SK-N-MC (cell line): ENCODE data around the gene KRTAP10-7.
"Not testable (repeated sequence)": the region's sequence is repeated elsewhere in the genome, so short reads cannot be mapped to it uniquely, and the experiment has no call there.

Experiments used
- DNase-seq: peaks from one replicate; pipeline ENCODE4 v3.0.0-alpha.2; 2011; ENCODE audit warnings: low read depth, low spot score
- H3K27ac ChIP-seq: fragments of 200-600 bp; sonication (generic); 2 replicates; pipeline ENCODE4 v1.5.1; 2016; ENCODE audit warnings: mixed run types
- H3K36me3 ChIP-seq: fragments of 200-600 bp; sonication (generic); 2 replicates; pipeline ENCODE4 v1.6.1; 2017; ENCODE audit warnings: antibody characterized with exemption, low read length, mixed read lengths; ENCODE audit not compliant: insufficient read depth
- H3K4me3 ChIP-seq: fragments of 200-600 bp; sonication (generic); 2 replicates; pipeline ENCODE4 v1.5.1; 2016
- H3K9ac ChIP-seq: fragments of 200-600 bp; sonication (generic); 2 replicates; pipeline ENCODE4 v1.8.0; 2017; ENCODE audit warnings: mixed run types, mixed read lengths; ENCODE audit not compliant: insufficient read length
- H3K9me3 ChIP-seq: fragments of 200-600 bp; sonication (generic); 2 replicates; pipeline ENCODE4 v1.6.1; 2017; ENCODE audit warnings: low read depth, mild to moderate bottlenecking, antibody characterized with exemption, low read length, moderate library complexity, mixed read lengths
- EZH2 ChIP-seq: fragments of 200-600 bp; sonication (generic); IDR thresholded peaks from one replicate; pipeline ENCODE4 v1.6.1; 2017; ENCODE audit warnings: antibody characterized with exemption
- FOXP2 ChIP-seq: optimal IDR thresholded peaks from 2 replicates; pipeline ENCODE3; 2011; ENCODE audit warnings: mild to moderate bottlenecking, moderate library complexity; ENCODE audit not compliant: insufficient read depth; ENCODE audit errors: extremely low read length, control extremely low read depth
- POLR2AphosphoS5 ChIP-seq: IDR thresholded peaks from 2 replicates; pipeline ENCODE4 v1.6.1; 2012; ENCODE audit warnings: mild to moderate bottlenecking, low read depth, low read length, borderline replicate concordance

The KRTAP10-7 gene

DNA sequence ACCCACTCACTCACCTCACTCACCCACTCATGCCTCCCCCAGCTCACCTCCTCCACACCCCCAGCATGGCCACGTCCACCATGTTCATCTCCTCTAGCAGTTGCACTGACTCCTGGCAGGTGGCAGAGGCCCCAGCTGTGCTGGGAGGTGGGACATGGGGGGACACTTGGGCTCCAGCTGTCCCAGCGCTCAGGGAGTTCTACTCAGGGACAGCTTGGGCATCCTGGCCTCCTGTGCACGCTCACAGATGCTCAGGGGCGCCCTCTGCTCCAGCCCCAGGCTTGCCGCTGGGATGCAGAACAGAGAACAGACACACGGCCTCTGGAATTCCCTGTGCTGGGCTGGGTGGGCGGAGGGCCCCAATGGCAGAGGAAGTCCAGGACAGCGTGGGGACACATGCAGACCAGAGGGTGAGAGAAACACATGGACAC is 16.7 kb downstream of the KRTAP10-7 start:
- H3K9me3 ChIP-seq = peaks cover 5% of the 10 kb centered on the region; the same call in 1 of the 2 replicates
- H3K36me3 ChIP-seq = peaks cover 8% of the 10 kb centered on the region; the same call in 1 of the 2 replicates
- H3K27ac ChIP-seq = no peak overlapping the region
- no peak overlapping the region for H3K4me3 ChIP-seq
- DNase-seq = no peak
- TF ChIP-seq FOXP2 (no peak), EZH2 (no peak), POLR2AphosphoS5 (no peak)
- no peak overlapping the region for H3K9ac ChIP-seq

DNA sequence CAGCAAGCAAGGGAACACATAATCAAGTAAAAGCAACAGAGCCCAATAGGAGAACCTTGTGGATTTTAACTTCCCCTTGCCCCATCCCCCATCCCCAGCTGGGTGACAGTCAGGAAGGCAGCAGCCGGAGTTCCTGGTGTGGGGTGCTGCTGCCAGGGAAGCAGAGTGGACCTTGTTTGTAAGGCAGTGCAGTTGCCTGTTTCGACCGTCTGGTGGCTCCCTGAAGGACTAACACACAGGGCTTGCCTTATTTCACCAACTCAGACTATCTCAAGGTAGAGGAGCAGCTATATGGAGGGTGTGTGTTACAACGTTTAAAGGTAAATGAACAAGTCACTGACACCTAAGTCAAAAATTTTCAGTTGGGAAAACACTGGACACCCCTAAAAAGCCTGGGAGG is 18.1 kb downstream of the KRTAP10-7 start:
- Histone ChIP-seq H3K36me3 (0 out of 2 replicates have a peak, but pooled peaks cover 8% of the 10 kb centered on the region), H3K9ac (no peak overlapping the region), H3K4me3 (no peak overlapping the region), H3K27ac (no peak overlapping the region), H3K9me3 (peaks cover 12% of the 10 kb centered on the region)
- no peak for DNase-seq
- TF ChIP-seq POLR2AphosphoS5 = no peak
- no peak for TF ChIP-seq EZH2
- TF ChIP-seq FOXP2 = no peak

DNA sequence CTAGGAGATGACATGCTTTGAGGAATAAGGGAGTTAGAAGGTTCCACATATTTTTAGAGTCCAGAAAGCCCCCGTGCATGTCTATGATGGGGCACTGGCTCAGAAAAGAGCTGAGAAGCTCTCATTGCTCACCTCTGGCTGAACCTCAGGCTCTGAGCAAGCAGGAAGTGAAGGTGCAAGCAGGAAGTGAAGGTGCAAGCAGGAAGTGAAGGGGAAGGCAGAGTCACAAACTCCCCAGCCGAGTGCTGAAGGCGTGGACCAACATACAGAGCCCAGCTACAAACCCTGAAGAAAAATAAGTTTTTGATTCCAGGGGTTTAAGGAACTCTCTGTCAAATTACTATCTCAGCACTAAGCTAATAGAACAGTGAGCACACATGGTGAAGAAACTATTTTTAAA is 18.5 kb downstream of the KRTAP10-7 start:
- 0 out of 2 replicates have a peak, but pooled peaks cover 8% of the 10 kb centered on the region for H3K36me3 ChIP-seq
- H3K9ac ChIP-seq = no peak overlapping the region
- H3K9me3 ChIP-seq = peaks cover 12% of the 10 kb centered on the region
- no peak for TF ChIP-seq EZH2
- no peak overlapping the region for H3K27ac ChIP-seq
- H3K4me3 ChIP-seq = no peak overlapping the region
- DNase-seq = no peak

DNA sequence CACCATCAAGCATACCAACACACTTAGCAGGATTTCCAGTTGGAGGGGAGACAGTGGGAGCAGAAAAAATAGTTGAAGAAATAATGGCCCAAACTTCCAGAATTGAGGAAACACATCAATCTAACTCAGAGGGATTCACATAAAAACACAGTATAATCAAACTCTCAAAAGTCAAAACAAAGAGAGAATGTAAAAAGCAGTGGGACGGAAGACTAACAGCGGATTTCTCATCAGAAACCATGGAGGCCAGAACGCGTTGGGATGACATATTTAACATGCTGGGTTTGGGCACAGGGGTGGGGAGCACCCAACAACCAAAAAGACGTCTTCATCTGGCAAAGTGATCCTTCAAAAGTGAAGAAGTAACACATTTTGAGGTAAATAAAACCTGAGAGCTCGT is 19.5 kb downstream of the KRTAP10-7 start:
- Histone ChIP-seq H3K27ac (no peak overlapping the region), H3K9ac (no peak overlapping the region), H3K36me3 (0 out of 2 replicates have a peak, but pooled peaks cover 8% of the 10 kb centered on the region), H3K4me3 (no peak overlapping the region), H3K9me3 (peaks cover 13% of the 10 kb centered on the region)
- DNase-seq = no peak
- TF ChIP-seq FOXP2 (no peak), POLR2AphosphoS5 (no peak)

DNA sequence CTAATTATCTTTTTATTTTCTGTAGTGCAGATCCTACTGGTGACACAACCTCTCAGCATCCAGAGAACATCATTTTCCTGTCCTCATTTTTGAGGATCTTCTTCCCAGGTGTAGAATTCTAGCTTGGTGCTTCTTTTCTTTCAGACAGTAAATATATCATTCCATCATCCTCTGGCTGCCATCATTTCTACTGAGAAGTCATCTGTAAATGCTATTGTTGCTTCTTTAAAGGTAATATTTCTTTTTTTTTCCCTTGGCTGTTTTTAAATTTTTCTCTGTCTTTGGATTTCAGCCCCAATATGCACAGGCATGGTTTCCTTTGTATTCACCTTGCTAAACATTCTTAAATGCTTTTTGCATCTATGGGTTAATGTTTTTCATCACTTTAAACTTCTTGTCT is 23.2 kb downstream of the KRTAP10-7 start:
- no peak for DNase-seq
- Histone ChIP-seq H3K4me3 (no peak overlapping the region), H3K27ac (no peak overlapping the region), H3K9me3 (peaks cover 15% of the 10 kb centered on the region), H3K36me3 (0 out of 2 replicates have a peak, but pooled peaks cover 8% of the 10 kb centered on the region), H3K9ac (no peak overlapping the region)
- no peak for TF ChIP-seq EZH2
- TF ChIP-seq POLR2AphosphoS5 = no peak
- no peak for TF ChIP-seq FOXP2

DNA sequence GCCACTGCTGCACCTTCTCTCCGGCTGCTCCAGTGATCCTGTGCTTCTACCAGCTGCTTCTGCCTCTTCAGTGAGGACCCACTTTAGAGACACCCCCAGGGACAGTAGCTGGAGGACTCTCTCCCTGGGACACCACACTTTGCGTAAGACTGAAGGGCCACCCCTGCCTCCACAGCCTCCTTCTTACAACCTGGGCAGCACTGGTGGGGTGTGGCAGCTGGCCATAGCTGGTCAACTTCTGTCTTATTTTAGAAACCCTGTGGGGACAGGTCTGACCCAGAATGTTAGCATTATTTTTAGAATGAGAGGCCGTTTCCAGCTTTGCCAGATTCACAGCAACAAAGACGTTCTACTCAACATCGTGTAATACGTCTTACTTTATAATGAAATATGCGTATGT is 25.4 kb downstream of the KRTAP10-7 start:
- H3K27ac ChIP-seq = no peak overlapping the region
- peaks cover 10% of the 10 kb centered on the region for H3K9me3 ChIP-seq
- H3K36me3 ChIP-seq = peaks cover 16% of the 10 kb centered on the region; the same call in 1 of the 2 replicates
- no peak overlapping the region for H3K9ac ChIP-seq
- TF ChIP-seq POLR2AphosphoS5 (no peak), EZH2 (no peak), FOXP2 (no peak)
- H3K4me3 ChIP-seq = no peak overlapping the region
- no peak for DNase-seq

DNA sequence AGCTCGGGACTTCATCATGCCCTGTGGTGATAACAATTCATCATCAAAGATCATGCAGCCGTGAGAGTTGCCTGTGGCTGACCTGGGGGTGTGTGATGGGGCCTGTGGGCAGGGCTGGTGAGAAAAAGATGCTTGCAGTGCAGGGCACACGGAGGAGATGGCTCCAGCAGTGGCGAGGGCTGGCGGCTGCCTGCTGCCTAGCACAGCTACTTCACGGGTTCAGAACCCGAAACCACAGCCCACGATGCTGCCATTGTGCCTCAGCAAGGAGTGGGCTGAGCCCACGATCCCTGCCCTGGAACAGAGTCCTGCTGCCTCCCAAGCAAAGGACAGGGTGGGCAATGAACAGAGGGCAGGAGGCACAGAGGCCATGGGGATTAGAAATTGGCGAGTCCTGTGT is 25.9 kb downstream of the KRTAP10-7 start:
- Histone ChIP-seq H3K4me3 (no peak overlapping the region), H3K36me3 (peaks cover 16% of the 10 kb centered on the region; the same call in 1 of the 2 replicates), H3K9me3 (peaks cover 10% of the 10 kb centered on the region), H3K9ac (no peak overlapping the region), H3K27ac (no peak overlapping the region)
- DNase-seq = no peak
- no peak for TF ChIP-seq FOXP2
- no peak for TF ChIP-seq EZH2
- no peak for TF ChIP-seq POLR2AphosphoS5

DNA sequence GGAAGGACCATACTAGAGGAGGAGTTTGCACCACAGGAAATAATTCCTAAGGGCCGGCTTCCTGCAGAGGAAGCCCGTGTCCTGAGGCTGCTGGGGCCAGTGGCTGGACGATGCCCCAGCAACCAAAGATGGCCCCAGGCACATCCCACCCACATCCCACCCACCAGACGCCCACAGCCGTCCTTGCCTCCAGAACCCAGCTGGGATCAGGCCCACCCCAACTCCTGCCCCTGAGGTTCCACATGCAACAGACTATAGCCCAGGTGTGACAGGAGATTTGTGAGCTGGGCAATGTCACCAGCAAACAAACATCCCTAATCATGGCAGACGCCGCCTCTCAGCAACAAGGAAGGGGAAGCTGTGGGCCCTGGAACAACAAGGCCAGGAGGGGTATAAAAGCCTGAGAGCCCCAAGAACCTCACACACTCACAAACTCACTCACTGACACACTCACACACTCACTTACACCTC is 26.3 kb downstream of the KRTAP10-7 start, which contains the start of gene KRTAP10-9:
KRTAP10-9 (plus strand) TSS at position 421 of the 471 bp plus-strand sequence. CDS start 79 bp downstream, outside the sequence.
- Histone ChIP-seq H3K27ac (no peak within 1 kb of the TSS), H3K36me3 (peaks cover 16% of the 10 kb centered on the region; the same call in 1 of the 2 replicates), H3K4me3 (no peak within 1 kb of the TSS), H3K9ac (no peak within 1 kb of the TSS), H3K9me3 (peaks cover 10% of the 10 kb centered on the region)
- no peak for DNase-seq
- no peak for TF ChIP-seq EZH2
- TF ChIP-seq FOXP2 = no peak
- TF ChIP-seq POLR2AphosphoS5 = no peak

DNA sequence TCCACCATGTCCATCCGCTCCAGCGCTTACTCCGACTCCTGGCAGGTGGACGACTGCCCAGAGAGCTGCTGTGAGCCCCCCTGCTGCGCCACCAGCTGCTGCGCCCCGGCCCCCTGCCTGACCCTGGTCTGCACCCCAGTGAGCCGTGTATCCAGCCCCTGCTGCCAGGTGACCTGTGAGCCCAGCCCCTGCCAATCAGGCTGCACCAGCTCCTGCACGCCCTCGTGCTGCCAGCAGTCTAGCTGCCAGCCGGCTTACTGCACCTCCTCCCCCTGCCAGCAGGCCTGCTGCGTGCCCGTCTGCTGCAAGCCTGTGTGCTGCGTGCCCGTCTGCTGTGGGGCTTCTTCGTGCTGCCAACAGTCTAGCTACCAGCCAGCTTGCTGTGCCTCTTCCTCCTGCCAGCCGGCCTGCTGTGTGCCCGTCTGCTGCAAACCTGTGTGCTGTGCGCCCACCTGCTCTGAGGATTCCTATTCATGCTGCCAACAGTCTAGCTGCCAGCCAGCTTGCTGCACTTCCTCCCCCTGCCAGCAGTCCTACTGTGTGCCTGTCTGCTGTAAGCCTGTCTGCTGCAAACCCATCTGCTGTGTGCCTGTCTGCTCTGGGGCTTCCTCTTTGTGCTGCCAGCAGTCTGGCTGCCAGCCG is 26.9 kb downstream of the KRTAP10-7 start:
- H3K4me3 ChIP-seq = not testable (repeated sequence)

DNA sequence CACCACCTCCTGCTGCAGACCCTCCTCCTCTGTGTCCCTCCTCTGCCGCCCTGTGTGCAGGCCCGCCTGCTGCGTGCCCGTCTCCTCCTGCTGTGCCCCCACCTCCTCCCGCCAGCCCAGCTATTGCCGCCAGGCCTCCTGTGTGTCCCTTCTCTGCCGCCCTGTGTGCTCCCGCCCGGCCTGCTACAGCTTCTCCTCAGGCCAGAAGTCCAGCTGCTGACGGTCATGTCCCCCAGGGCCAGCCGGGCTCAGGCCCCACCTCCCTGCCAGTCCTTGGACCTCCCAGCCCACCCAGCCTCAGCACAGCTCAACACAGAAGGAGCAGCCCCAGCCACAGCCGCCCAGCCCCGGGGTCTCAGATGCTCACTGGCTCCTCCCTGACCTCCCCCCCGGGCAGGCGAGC is 27.4 kb downstream of the KRTAP10-7 start:
- not testable (repeated sequence) for DNase-seq, H3K9me3 ChIP-seq
- peaks cover 19% of the 10 kb centered on the region for H3K36me3 ChIP-seq

More for the DNA sequence above, 26.9 kb downstream of the KRTAP10-7 start:
- peaks cover 19% of the 10 kb centered on the region for H3K36me3 ChIP-seq
- not testable (repeated sequence) for H3K27ac ChIP-seq, DNase-seq, H3K9ac ChIP-seq, H3K9me3 ChIP-seq

More for the DNA sequence above, 27.4 kb downstream of the KRTAP10-7 start:
- H3K4me3 ChIP-seq, H3K27ac ChIP-seq, H3K9ac ChIP-seq: not testable (repeated sequence)
